CD8-positive, alpha-beta memory T cell (primary cell): ENCODE measurements around the gene PRKCZ. TPM values are rescaled to one million over a fixed set of nuclear protein-coding genes. Genes with fewer than 3 reads are reported as not detected.

Experiments used
- CTCF ChIA-PET: fragments of 350-600 bp; sonication (Branson Sonifier 250); formaldehyde crosslinking; loops from one replicate; lab custom pipeline; 2021; ENCODE audit warnings: antibody characterized with exemption; lab: Charles Lee
- POLR2A ChIA-PET: fragments of 350-600 bp; sonication (Branson Sonifier 250); formaldehyde crosslinking; loops from one replicate; lab custom pipeline; 2021; ENCODE audit warnings: antibody characterized with exemption; lab: Charles Lee
- DNase-seq, 5 donors: peaks; one replicate each; pipeline versions ENCODE4 v3.0.0 to v3.0.0-alpha.2; 2020 to 2022; ENCODE audit warnings: mixed read lengths in 1 of 5
- H3K27ac ChIP-seq: one replicate; pipeline ENCODE4 v1.7.0; 2013; ENCODE audit warnings: low read depth, mild to moderate bottlenecking, low read length, moderate library complexity
- H3K27me3 ChIP-seq: 2 replicates; pipeline ENCODE4 v1.7.0; 2013; ENCODE audit warnings: low read length, mild to moderate bottlenecking; ENCODE audit not compliant: insufficient read depth, poor library complexity, severe bottlenecking
- H3K36me3 ChIP-seq: 2 replicates; pipeline ENCODE4 v1.7.0; 2013; ENCODE audit warnings: mild to moderate bottlenecking, low read length, moderate library complexity; ENCODE audit not compliant: insufficient read depth
- H3K4me1 ChIP-seq: 2 replicates; pipeline ENCODE4 v1.7.0; 2013; ENCODE audit warnings: mild to moderate bottlenecking, low read length, moderate library complexity; ENCODE audit not compliant: insufficient read depth
- H3K4me3 ChIP-seq: 2 replicates; pipeline ENCODE4 v1.7.0; 2013; ENCODE audit warnings: mild to moderate bottlenecking, low read length
- H3K9me3 ChIP-seq: 2 replicates; pipeline ENCODE4 v1.7.0; 2013; ENCODE audit warnings: mild to moderate bottlenecking, low read length
- H3K27ac Mint-ChIP-seq, 8 donors: one replicate each; pipeline ENCODE4 v1.8.0; 2020 to 2021; ENCODE audit warnings: mixed read lengths in 8 of 8, mild to moderate bottlenecking in 6 of 8, inconsistent platforms in 3 of 8, moderate library complexity in 3 of 8
- H3K27me3 Mint-ChIP-seq, 2 donors: one replicate each; pipeline ENCODE4 v1.8.0; 2020 to 2021; ENCODE audit warnings: mixed read lengths in 2 of 2, mild to moderate bottlenecking in 1 of 2, moderate library complexity in 1 of 2
- H3K36me3 Mint-ChIP-seq, 3 donors: one replicate each; pipeline ENCODE4 v1.8.0; 2020 to 2021; ENCODE audit warnings: mixed read lengths in 3 of 3, inconsistent platforms in 1 of 3, mild to moderate bottlenecking in 1 of 3
- H3K4me1 Mint-ChIP-seq, 3 donors: one replicate each; pipeline ENCODE4 v1.8.0; 2020 to 2021; ENCODE audit warnings: mixed read lengths in 3 of 3, inconsistent platforms in 1 of 3, mild to moderate bottlenecking in 1 of 3
- H3K4me3 Mint-ChIP-seq, 7 donors: one replicate each; pipeline ENCODE4 v1.8.0; 2020 to 2021; ENCODE audit warnings: mixed read lengths in 7 of 7, mild to moderate bottlenecking in 6 of 7, moderate library complexity in 4 of 7, inconsistent platforms in 2 of 7
- H3K9me3 Mint-ChIP-seq, 5 donors: one replicate each; pipeline ENCODE4 v1.8.0; 2020 to 2022; ENCODE audit warnings: mixed read lengths in 5 of 5, mild to moderate bottlenecking in 3 of 5, moderate library complexity in 2 of 5, inconsistent platforms in 1 of 5
- polyA plus RNA-seq: library from polyadenylated mRNA; unstranded; fragments of 300-500 nt; fragmentation: Illumina TruSeq; gene quantifications from one replicate; pipeline ENCODE4 v1.2.3, GENCODE V29; 2021
- total RNA-seq, 2 experiments: library from RNA; stranded (reverse); gene quantifications; one replicate each; pipeline ENCODE4 v1.2.3, GENCODE V29; 2021

PRKCZ gene
- total and polyA plus RNA-seq, 3 experiments from 2014 or later: 13.8 to 17.4 (median 15.4) TPM

DNA sequence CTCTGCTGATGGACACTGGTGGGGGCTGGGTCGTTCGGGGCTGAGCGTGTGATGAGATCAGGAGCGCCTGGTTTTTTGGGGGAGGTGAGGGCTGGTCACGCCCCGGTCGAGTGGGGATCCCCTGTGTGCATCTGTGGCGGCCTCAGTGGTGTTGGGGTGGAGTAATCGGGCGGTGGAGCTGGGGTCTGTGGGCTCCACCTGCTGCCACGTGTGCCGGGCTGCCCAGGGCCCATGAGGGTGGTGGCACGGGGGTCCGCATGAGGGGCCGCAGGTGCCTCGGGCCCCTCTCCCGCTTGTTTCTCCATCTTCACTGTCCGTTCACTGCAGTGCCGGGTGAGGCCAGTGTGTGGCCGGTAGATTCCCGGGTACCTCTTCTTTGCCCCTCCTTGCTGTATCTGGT lies 17.2 kb downstream of the PRKCZ start:
- H3K9me3 Mint-ChIP-seq: peaks cover 0 to 5% (median 0%) of the 10 kb centered on the region in 5 donors
- H3K4me1 ChIP-seq: no peaks in the 10 kb centered on the region
- H3K27me3 ChIP-seq: no peaks in the 10 kb centered on the region
- H3K36me3 ChIP-seq: no peaks in the 10 kb centered on the region
- H3K4me3 ChIP-seq: no peak overlapping the region
- H3K4me1 Mint-ChIP-seq: peaks cover 4 to 26% (median 15%) of the 10 kb centered on the region in 3 donors
- CTCF ChIA-PET: interaction anchor here (1.1 kb wide), 1 partner anchor 23 kb away, joined by 3 read pairs; no protein-coding TSS in a partner anchor
- no peak for DNase-seq
- no peak overlapping the region for H3K4me3 Mint-ChIP-seq
- H3K9me3 ChIP-seq: no peaks in the 10 kb centered on the region
- POLR2A ChIA-PET: no interaction called here
- H3K27me3 Mint-ChIP-seq: no peaks in the 10 kb centered on the region
- peak overlapping the region in 1 of 8 donors; percentile 43 for H3K27ac Mint-ChIP-seq
- H3K27ac ChIP-seq: no peak overlapping the region
- peaks cover 20 to 57% (median 25%) of the 10 kb centered on the region in 3 donors for H3K36me3 Mint-ChIP-seq

DNA sequence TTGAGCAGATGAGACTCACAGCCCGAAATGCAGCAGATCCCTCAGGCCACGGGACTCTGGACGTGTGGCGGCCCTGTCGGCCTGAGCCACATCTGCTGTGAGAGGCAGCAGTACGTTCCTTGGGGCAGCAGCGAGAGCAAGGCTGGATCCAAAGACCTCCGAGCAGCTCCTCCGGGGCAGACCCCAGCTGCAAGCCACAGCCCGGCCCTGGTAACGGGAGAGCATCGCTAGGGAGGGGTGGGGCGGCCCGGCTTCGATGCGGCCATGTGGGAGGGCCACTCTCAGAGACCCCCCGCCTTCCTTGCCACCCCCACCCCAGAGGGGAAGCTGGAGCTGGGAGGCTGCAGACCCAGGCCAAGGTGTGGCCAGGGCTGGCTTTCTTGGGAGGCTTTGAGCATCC lies 17.8 kb downstream of the PRKCZ start:
- H3K9me3 ChIP-seq: no peaks in the 10 kb centered on the region
- no peak overlapping the region for H3K27ac ChIP-seq
- Mint-ChIP-seq H3K27ac (no peak overlapping the region), H3K4me3 (peak overlapping the region in 1 of 7 donors; percentile 70), H3K27me3 (no peaks in the 10 kb centered on the region), H3K36me3 (peaks cover 20 to 54% (median 25%) of the 10 kb centered on the region in 3 donors), H3K4me1 (peaks cover 4 to 29% (median 15%) of the 10 kb centered on the region in 3 donors), H3K9me3 (peaks cover 0 to 5% (median 0%) of the 10 kb centered on the region in 5 donors)
- no peak overlapping the region for H3K4me3 ChIP-seq
- POLR2A ChIA-PET: no interaction called here
- DNase-seq: no peak
- no peaks in the 10 kb centered on the region for H3K4me1 ChIP-seq
- H3K27me3 ChIP-seq: no peaks in the 10 kb centered on the region
- CTCF ChIA-PET: interaction anchor here (1.1 to 1.3 kb wide), 2 partner anchors 17 to 23 kb away, joined by 3 read pairs; no protein-coding TSS in a partner anchor
- H3K36me3 ChIP-seq: no peaks in the 10 kb centered on the region

DNA sequence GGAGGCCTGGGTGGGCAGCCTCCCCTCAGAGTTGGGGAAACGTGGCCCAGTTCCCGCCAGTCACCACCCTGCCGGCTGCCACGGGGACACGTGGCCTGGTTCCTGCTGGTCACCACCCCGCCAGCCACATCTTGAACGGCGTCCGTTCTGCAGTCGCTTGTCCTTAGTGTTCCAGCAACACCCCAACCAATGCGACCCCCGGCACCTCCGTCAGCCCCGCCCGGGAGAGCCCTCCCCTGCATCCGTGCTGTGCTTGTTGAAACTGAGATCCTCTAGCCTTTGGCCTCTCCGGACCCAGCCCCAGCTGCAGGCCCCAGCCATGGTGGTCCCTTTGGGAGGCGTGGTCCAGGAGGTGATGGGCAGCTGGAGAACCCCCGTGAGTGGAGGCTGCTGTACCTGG lies 18.7 kb downstream of the PRKCZ start:
- Mint-ChIP-seq H3K27ac (no peak overlapping the region), H3K27me3 (no peaks in the 10 kb centered on the region), H3K36me3 (peaks cover 20 to 48% (median 24%) of the 10 kb centered on the region in 3 donors), H3K9me3 (peaks cover 0 to 5% (median 0%) of the 10 kb centered on the region in 5 donors), H3K4me1 (peaks cover 4 to 29% (median 15%) of the 10 kb centered on the region in 3 donors), H3K4me3 (no peak overlapping the region)
- no peaks in the 10 kb centered on the region for H3K4me1 ChIP-seq
- no peak overlapping the region for H3K27ac ChIP-seq
- no peaks in the 10 kb centered on the region for H3K9me3 ChIP-seq
- ChIA-PET CTCF (interaction anchor here (1.3 kb wide), 1 partner anchor 16 kb away, joined by 3 read pairs; no protein-coding TSS in a partner anchor), POLR2A (no interaction called here)
- no peaks in the 10 kb centered on the region for H3K27me3 ChIP-seq
- no peaks in the 10 kb centered on the region for H3K36me3 ChIP-seq
- DNase-seq: no peak
- H3K4me3 ChIP-seq: no peak overlapping the region

DNA sequence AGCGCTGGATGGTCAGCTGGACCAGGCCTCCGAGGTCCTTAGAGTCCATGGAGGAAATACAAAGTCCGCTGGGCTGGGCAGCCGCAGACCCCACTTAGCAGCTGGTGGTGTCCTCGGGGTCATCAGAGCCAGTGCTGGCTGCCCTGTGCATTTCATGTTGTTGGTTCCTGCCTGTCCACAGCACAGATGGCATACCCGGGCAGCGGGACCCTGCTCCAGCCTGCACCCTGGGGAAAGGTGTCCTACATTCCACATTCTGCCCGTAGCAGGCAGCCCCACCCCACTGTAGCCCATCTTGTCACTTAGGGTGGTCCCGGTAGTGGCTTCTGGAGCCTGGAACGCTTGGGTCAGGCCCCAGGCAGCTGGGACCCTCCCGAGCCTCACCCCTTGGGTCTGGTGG lies 19.8 kb downstream of the PRKCZ start:
- H3K4me1 ChIP-seq: no peaks in the 10 kb centered on the region
- H3K27ac ChIP-seq: no peak overlapping the region
- ChIA-PET CTCF (no interaction called here), POLR2A (no interaction called here)
- no peaks in the 10 kb centered on the region for H3K27me3 ChIP-seq
- peaks cover 0 to 5% (median 0%) of the 10 kb centered on the region in 5 donors for H3K9me3 Mint-ChIP-seq
- DNase-seq: no peak
- H3K27ac Mint-ChIP-seq: no peak overlapping the region
- no peak overlapping the region for H3K4me3 ChIP-seq
- no peak overlapping the region for H3K4me3 Mint-ChIP-seq
- no peaks in the 10 kb centered on the region for H3K36me3 ChIP-seq
- H3K36me3 Mint-ChIP-seq: peaks cover 13 to 43% (median 16%) of the 10 kb centered on the region in 3 donors
- no peaks in the 10 kb centered on the region for H3K27me3 Mint-ChIP-seq
- no peaks in the 10 kb centered on the region for H3K9me3 ChIP-seq
- H3K4me1 Mint-ChIP-seq: peaks cover 4 to 27% (median 15%) of the 10 kb centered on the region in 3 donors

DNA sequence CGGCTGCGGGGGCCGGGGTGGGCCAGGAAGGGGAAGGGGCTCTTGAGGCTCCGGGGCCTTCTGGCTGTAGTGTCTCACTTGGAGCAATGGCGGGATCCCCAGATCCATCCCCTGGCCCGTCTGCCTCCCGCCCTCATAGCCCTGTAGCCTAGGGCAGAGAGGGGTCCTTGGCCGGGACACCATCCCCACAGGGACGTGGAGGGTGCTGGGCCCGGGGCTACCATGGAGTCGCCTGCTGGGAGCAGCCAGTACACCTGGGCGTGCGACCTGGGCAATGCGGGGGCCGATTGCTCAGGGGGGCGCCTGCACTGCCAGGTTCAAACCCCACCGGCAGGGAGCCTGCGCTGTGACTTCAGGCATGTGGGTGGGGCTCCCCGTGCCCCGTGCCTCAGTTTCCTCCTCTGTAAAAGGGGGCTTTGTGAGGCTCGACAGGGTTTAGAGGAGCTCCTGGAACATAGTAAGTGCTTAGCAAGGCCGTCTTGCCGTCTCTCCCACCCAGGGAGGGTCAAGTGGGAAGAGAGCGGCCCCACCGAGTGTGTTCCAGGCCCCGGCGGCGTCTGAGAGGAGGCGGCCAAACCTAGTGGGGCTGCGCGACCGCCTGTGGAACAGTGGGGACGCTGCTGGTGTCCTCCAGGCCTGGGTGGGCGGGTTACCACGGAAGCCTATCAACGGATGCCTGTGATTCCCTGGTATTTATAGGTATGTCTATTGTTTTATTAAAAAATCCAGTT lies 20.8 kb downstream of the PRKCZ start:
- Histone ChIP-seq H3K36me3 (no peaks in the 10 kb centered on the region), H3K9me3 (no peaks in the 10 kb centered on the region), H3K4me3 (no peak overlapping the region), H3K27ac (no peak overlapping the region), H3K4me1 (no peaks in the 10 kb centered on the region), H3K27me3 (no peaks in the 10 kb centered on the region)
- POLR2A ChIA-PET: no interaction called here
- H3K9me3 Mint-ChIP-seq: peaks cover 0 to 4% (median 0%) of the 10 kb centered on the region in 5 donors
- peaks cover 11 to 43% (median 14%) of the 10 kb centered on the region in 3 donors for H3K36me3 Mint-ChIP-seq
- peaks cover 4 to 22% (median 15%) of the 10 kb centered on the region in 3 donors for H3K4me1 Mint-ChIP-seq
- H3K4me3 Mint-ChIP-seq: no peak overlapping the region
- DNase-seq: no peak
- CTCF ChIA-PET: no interaction called here
- H3K27ac Mint-ChIP-seq: no peak overlapping the region
- H3K27me3 Mint-ChIP-seq: no peaks in the 10 kb centered on the region

DNA sequence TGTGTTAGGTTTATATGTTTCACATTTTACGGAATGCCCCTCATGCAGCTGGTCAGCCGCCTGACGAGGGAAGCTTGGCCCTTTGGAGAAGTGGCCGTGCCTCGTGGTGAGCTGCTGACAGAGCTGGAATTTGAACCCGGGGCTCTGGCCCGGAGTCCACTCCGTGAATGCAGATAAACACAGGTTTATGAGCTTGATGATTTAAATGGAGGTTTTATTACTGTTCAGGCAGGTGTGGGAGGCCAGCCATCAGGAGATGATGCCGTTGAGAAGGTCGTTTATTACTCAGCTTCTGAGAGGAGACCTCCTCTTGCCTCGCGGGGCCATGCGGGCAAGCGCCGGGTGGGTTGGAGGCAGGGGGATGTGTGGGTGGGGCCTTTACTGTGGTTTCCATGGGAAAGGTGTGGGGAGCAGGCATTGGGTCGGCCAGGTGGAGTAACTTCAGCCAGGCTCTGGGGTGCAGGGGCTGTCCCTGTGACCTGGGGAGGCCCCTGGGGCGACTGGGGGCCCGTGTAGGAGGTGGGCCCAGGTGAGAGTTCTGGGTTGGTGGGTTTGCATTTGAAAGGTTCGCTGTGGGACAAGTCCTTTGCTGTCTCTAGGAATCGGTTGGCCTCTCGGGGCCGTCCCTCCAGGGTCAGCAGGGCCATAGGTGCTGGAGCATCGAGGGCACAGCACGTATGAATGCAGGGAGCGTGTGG lies 22.0 kb downstream of the PRKCZ start:
- no peaks in the 10 kb centered on the region for H3K27me3 Mint-ChIP-seq
- Histone ChIP-seq H3K9me3 (no peaks in the 10 kb centered on the region), H3K27me3 (no peaks in the 10 kb centered on the region), H3K4me3 (no peak overlapping the region), H3K36me3 (no peaks in the 10 kb centered on the region), H3K4me1 (no peaks in the 10 kb centered on the region), H3K27ac (no peak overlapping the region)
- H3K9me3 Mint-ChIP-seq: peaks cover 2 to 6% (median 5%) of the 10 kb centered on the region in 5 donors
- peaks cover 7 to 39% (median 10%) of the 10 kb centered on the region in 3 donors for H3K36me3 Mint-ChIP-seq
- CTCF ChIA-PET: no interaction called here
- no peak overlapping the region for H3K4me3 Mint-ChIP-seq
- peaks cover 2 to 13% (median 9%) of the 10 kb centered on the region in 3 donors for H3K4me1 Mint-ChIP-seq
- POLR2A ChIA-PET: no interaction called here
- DNase-seq: no peak
- peak overlapping the region in 2 of 8 donors; percentile 53 to 77 for H3K27ac Mint-ChIP-seq

DNA sequence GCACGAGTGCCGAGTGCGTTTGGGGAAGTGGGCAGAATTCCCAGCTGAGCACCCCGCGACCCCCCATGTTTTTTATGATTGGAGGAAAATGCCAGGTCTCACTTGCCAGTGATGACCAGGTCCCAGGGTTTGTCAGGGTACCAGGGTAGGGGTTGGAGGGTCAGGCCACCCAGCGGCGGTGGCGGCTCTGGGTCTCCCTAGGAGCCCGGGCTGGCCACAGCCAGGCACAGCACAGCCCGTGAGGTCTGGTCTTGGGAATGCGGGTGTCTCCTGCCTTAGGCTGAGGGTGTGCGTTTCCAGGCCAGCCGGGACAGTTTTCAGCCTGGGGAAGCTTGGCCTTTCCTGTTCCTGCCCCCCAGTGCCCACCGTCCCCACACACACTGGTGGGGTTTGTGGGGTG lies 22.7 kb downstream of the PRKCZ start:
- Mint-ChIP-seq H3K27ac (no peak overlapping the region), H3K36me3 (peaks cover 10 to 40% (median 17%) of the 10 kb centered on the region in 3 donors), H3K9me3 (peaks cover 7 to 12% (median 11%) of the 10 kb centered on the region in 5 donors), H3K4me1 (peaks cover 2 to 10% (median 9%) of the 10 kb centered on the region in 3 donors), H3K4me3 (no peak overlapping the region), H3K27me3 (no peaks in the 10 kb centered on the region)
- Histone ChIP-seq H3K9me3 (peaks cover 3% of the 10 kb centered on the region), H3K27ac (no peak overlapping the region), H3K27me3 (no peaks in the 10 kb centered on the region), H3K4me1 (no peaks in the 10 kb centered on the region), H3K36me3 (no peaks in the 10 kb centered on the region), H3K4me3 (no peak overlapping the region)
- CTCF ChIA-PET: no interaction called here
- POLR2A ChIA-PET: no interaction called here
- DNase-seq: no peak
